CD4-positive, CD25-positive, alpha-beta regulatory T cell (primary cell): ENCODE results near the gene SDK1. TPM values are rescaled to one million over a fixed set of nuclear protein-coding genes. Genes with fewer than 3 reads are reported as not detected.

Experiments used
- ATAC-seq, 2 donors: fragments of 150-1000 bp; cut with Tn5 transposase; one replicate each; pipeline ENCODE4 v1.10.0; 2021; ENCODE audit warnings: low read depth in 2 of 2, moderate number of reproducible peaks in 2 of 2, moderate library complexity in 1 of 2
- DNase-seq, 3 donors: peaks; one replicate each; pipeline versions ENCODE4 v3.0.0 to v3.0.0-alpha.2; 2012 to 2022; ENCODE audit warnings: mixed read lengths in 1 of 3
- H3K27ac ChIP-seq: one replicate; pipeline ENCODE4 v1.7.0; 2013; ENCODE audit warnings: mild to moderate bottlenecking, low read length; ENCODE audit not compliant: insufficient read depth, poor library complexity, severe bottlenecking
- H3K27me3 ChIP-seq: one replicate; pipeline ENCODE4 v1.7.0; 2013; ENCODE audit warnings: low read length; ENCODE audit not compliant: control insufficient read depth, insufficient read depth
- H3K36me3 ChIP-seq: one replicate; pipeline ENCODE4 v1.7.0; 2013; ENCODE audit warnings: mild to moderate bottlenecking, low read length, moderate library complexity; ENCODE audit not compliant: control insufficient read depth, insufficient read depth
- H3K4me1 ChIP-seq: 2 replicates; pipeline ENCODE4 v1.7.0; 2013; ENCODE audit warnings: mild to moderate bottlenecking, low read length; ENCODE audit not compliant: insufficient read depth, control insufficient read depth, poor library complexity, severe bottlenecking
- H3K4me3 ChIP-seq: one replicate; pipeline ENCODE4 v1.7.0; 2013; ENCODE audit warnings: low read depth, mild to moderate bottlenecking, low read length, moderate library complexity
- H3K9me3 ChIP-seq, 2 experiments: 1 replicate in 1 of 2; 2 replicates in 1 of 2; pipeline ENCODE4 v1.7.0; 2013; ENCODE audit warnings: low read length in 2 of 2, mild to moderate bottlenecking in 1 of 2, moderate library complexity in 1 of 2; ENCODE audit not compliant: control insufficient read depth in 2 of 2
- H3K27ac Mint-ChIP-seq, 3 donors: one replicate each; pipeline ENCODE4 v1.8.0; 2020 to 2022; ENCODE audit warnings: mild to moderate bottlenecking in 3 of 3, mixed read lengths in 3 of 3, moderate library complexity in 2 of 3
- H3K27me3 Mint-ChIP-seq: one replicate; pipeline ENCODE4 v1.8.0; 2022; ENCODE audit warnings: mild to moderate bottlenecking, mixed read lengths
- H3K36me3 Mint-ChIP-seq: one replicate; pipeline ENCODE4 v1.8.0; 2020; ENCODE audit warnings: mixed read lengths
- H3K4me1 Mint-ChIP-seq, 4 donors: one replicate each; pipeline ENCODE4 v1.8.0; 2020 to 2022; ENCODE audit warnings: mixed read lengths in 4 of 4, mild to moderate bottlenecking in 1 of 4
- H3K4me3 Mint-ChIP-seq, 4 donors: one replicate each; pipeline ENCODE4 v1.8.0; 2020 to 2022; ENCODE audit warnings: mild to moderate bottlenecking in 4 of 4, mixed read lengths in 4 of 4, moderate library complexity in 3 of 4
- H3K9me3 Mint-ChIP-seq, 7 donors: one replicate each; pipeline ENCODE4 v1.8.0; 2020 to 2022; ENCODE audit warnings: mixed read lengths in 7 of 7, mild to moderate bottlenecking in 3 of 7, moderate library complexity in 2 of 7
- polyA plus RNA-seq, 4 donors: library from polyadenylated mRNA; unstranded; fragments of 300-500 nt; fragmentation: Illumina TruSeq; gene quantifications; one replicate each; pipeline ENCODE4 v1.2.3, GENCODE V29; 2021
- total RNA-seq: library from RNA; stranded (reverse); gene quantifications from one replicate; pipeline ENCODE4 v1.2.3, GENCODE V29; 2022

The SDK1 gene
- total and polyA plus RNA-seq, 5 donors from 2014 or later: 0.47 TPM; not detected in 4

- DNase-seq (no peak), ATAC-seq (no peak)
- Mint-ChIP-seq H3K27ac (no peak overlapping the region), H3K9me3 (no peaks in the 10 kb centered on the region), H3K4me3 (no peak overlapping the region), H3K36me3 (no peaks in the 10 kb centered on the region), H3K4me1 (no peaks in the 10 kb centered on the region), H3K27me3 (no peaks in the 10 kb centered on the region)
- H3K9me3 ChIP-seq: no peaks in the 10 kb centered on the region
- H3K4me1 ChIP-seq: no peaks in the 10 kb centered on the region
- no peak overlapping the region for H3K27ac ChIP-seq
- no peaks in the 10 kb centered on the region for H3K36me3 ChIP-seq
- no peaks in the 10 kb centered on the region for H3K27me3 ChIP-seq
- no peak overlapping the region for H3K4me3 ChIP-seq
Observed at GRCh38 chr7:3887096-3887690, 586.1 kb downstream of the SDK1 start.

- no peaks in the 10 kb centered on the region for H3K9me3 Mint-ChIP-seq
- Histone ChIP-seq H3K36me3 (no peaks in the 10 kb centered on the region), H3K27ac (no peak overlapping the region), H3K4me1 (no peaks in the 10 kb centered on the region), H3K9me3 (no peaks in the 10 kb centered on the region), H3K27me3 (no peaks in the 10 kb centered on the region), H3K4me3 (no peak overlapping the region)
- no peak overlapping the region for H3K27ac Mint-ChIP-seq
- H3K27me3 Mint-ChIP-seq: no peaks in the 10 kb centered on the region
- DNase-seq (no peak), ATAC-seq (no peak)
- no peaks in the 10 kb centered on the region for H3K4me1 Mint-ChIP-seq
- no peaks in the 10 kb centered on the region for H3K36me3 Mint-ChIP-seq
- no peak overlapping the region for H3K4me3 Mint-ChIP-seq
Observed at GRCh38 chr7:3888096-3888495, 587.0 kb downstream of the SDK1 start.

GRCh38 chr7:3892157-3892556, 591.1 kb downstream of the SDK1 start:
- ATAC-seq: no peak
- Histone ChIP-seq H3K36me3 (no peaks in the 10 kb centered on the region), H3K9me3 (no peaks in the 10 kb centered on the region), H3K27me3 (peaks cover 2% of the 10 kb centered on the region), H3K4me3 (no peak overlapping the region), H3K27ac (no peak overlapping the region), H3K4me1 (no peaks in the 10 kb centered on the region)
- no peaks in the 10 kb centered on the region for H3K9me3 Mint-ChIP-seq
- DNase-seq: no peak
- H3K4me1 Mint-ChIP-seq: no peaks in the 10 kb centered on the region
- H3K27me3 Mint-ChIP-seq: no peaks in the 10 kb centered on the region
- no peaks in the 10 kb centered on the region for H3K36me3 Mint-ChIP-seq
- H3K4me3 Mint-ChIP-seq: no peak overlapping the region
- H3K27ac Mint-ChIP-seq: no peak overlapping the region

GRCh38 chr7:3892686-3893085, 591.6 kb downstream of the SDK1 start:
- H3K9me3 ChIP-seq: no peaks in the 10 kb centered on the region
- no peak overlapping the region for H3K4me3 ChIP-seq
- Mint-ChIP-seq H3K9me3 (no peaks in the 10 kb centered on the region), H3K36me3 (no peaks in the 10 kb centered on the region), H3K27me3 (peaks cover 3% of the 10 kb centered on the region), H3K4me1 (peaks cover 0 to 3% (median 0%) of the 10 kb centered on the region in 4 donors), H3K27ac (no peak overlapping the region), H3K4me3 (no peak overlapping the region)
- peaks cover 2% of the 10 kb centered on the region for H3K27me3 ChIP-seq
- no peak overlapping the region for H3K27ac ChIP-seq
- no peaks in the 10 kb centered on the region for H3K4me1 ChIP-seq
- ATAC-seq (no peak), DNase-seq (no peak)
- H3K36me3 ChIP-seq: no peaks in the 10 kb centered on the region

- peaks cover 2% of the 10 kb centered on the region for H3K27me3 ChIP-seq
- no peak overlapping the region for H3K4me3 Mint-ChIP-seq
- H3K36me3 ChIP-seq: no peaks in the 10 kb centered on the region
- H3K27ac ChIP-seq: no peak overlapping the region
- no peaks in the 10 kb centered on the region for H3K4me1 ChIP-seq
- peaks cover 0 to 3% (median 0%) of the 10 kb centered on the region in 4 donors for H3K4me1 Mint-ChIP-seq
- H3K9me3 ChIP-seq: no peaks in the 10 kb centered on the region
- peaks cover 6% of the 10 kb centered on the region for H3K27me3 Mint-ChIP-seq
- DNase-seq: no peak
- H3K27ac Mint-ChIP-seq: no peak overlapping the region
- no peak overlapping the region for H3K4me3 ChIP-seq
- no peaks in the 10 kb centered on the region for H3K36me3 Mint-ChIP-seq
- H3K9me3 Mint-ChIP-seq: no peaks in the 10 kb centered on the region
- no peak for ATAC-seq
Observed at GRCh38 chr7:3893151-3893788, 592.2 kb downstream of the SDK1 start.

GRCh38 chr7:3893789-3894153, 592.7 kb downstream of the SDK1 start:
- Mint-ChIP-seq H3K9me3 (no peaks in the 10 kb centered on the region), H3K36me3 (no peaks in the 10 kb centered on the region), H3K27me3 (peaks cover 6% of the 10 kb centered on the region), H3K27ac (no peak overlapping the region), H3K4me1 (peaks cover 0 to 3% (median 0%) of the 10 kb centered on the region in 4 donors), H3K4me3 (no peak overlapping the region)
- no peaks in the 10 kb centered on the region for H3K9me3 ChIP-seq
- no peaks in the 10 kb centered on the region for H3K36me3 ChIP-seq
- no peak overlapping the region for H3K27ac ChIP-seq
- DNase-seq (no peak), ATAC-seq (no peak)
- H3K4me1 ChIP-seq: no peaks in the 10 kb centered on the region
- H3K4me3 ChIP-seq: no peak overlapping the region
- H3K27me3 ChIP-seq: peaks cover 2% of the 10 kb centered on the region

- no peaks in the 10 kb centered on the region for H3K9me3 ChIP-seq
- H3K36me3 ChIP-seq: no peaks in the 10 kb centered on the region
- Mint-ChIP-seq H3K36me3 (no peaks in the 10 kb centered on the region), H3K27ac (no peak overlapping the region), H3K4me3 (no peak overlapping the region), H3K9me3 (no peaks in the 10 kb centered on the region), H3K27me3 (peaks cover 6% of the 10 kb centered on the region), H3K4me1 (peaks cover 0 to 3% (median 0%) of the 10 kb centered on the region in 4 donors)
- ATAC-seq (no peak), DNase-seq (no peak)
- H3K27ac ChIP-seq: no peak overlapping the region
- H3K27me3 ChIP-seq: peaks cover 2% of the 10 kb centered on the region
- H3K4me1 ChIP-seq: no peaks in the 10 kb centered on the region
- no peak overlapping the region for H3K4me3 ChIP-seq
Observed at GRCh38 chr7:3895341-3896116, 594.5 kb downstream of the SDK1 start.
